GM18526 (cell line): Measurements from ENCODE around the gene VANGL1.

Experiments
- POLR2A ChIP-seq: IDR thresholded peaks from 3 replicates; pipeline ENCODE4 v1.6.1; 2011; ENCODE audit not compliant: insufficient read length; ENCODE audit errors: extremely low read depth

Gene VANGL1

GRCh38 chr1:115727706-115728249, 86.0 kb downstream of the VANGL1 start:
- TF ChIP-seq POLR2A = no peak

DNA sequence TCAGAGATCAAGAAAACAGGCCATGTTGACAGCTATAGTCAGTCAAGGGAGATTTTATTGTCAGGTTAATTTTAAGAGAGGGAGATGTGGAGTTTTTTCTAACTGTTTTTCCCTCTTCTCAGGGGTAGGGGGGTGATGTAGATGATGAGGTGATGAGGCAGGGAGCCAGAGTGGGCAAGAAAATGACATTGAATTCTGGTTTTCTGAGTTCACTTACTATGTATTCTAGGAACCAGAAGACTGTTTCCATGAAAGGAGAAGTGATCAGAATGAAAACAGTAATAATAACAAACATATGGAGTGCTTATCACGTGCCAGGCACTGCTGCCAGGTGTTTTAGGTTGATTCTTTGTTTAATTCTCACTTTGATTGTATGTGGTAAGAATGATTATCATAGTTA, 86.6 kb downstream of the VANGL1 start:
- TF ChIP-seq POLR2A = no peak

DNA sequence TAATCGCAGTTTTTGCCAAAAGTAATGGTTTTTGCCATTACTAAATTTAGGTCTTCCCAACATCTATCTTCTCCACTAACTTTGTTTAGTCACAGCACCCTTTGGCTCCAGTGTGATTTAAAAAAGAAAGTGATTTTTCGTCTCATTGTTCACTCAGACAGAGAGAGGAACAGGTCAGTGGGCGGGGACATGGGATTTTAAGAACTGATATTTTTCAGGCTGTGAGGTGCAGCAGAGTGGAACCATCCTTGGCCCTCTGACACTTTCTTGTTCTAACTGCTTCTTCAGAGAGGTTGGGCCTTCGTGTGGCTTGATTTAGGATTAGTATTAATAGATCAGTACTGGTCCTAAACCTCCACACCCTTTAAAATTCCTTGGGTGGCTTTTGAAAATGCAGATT, 88.0 kb downstream of the VANGL1 start:
- no peak for TF ChIP-seq POLR2A

DNA sequence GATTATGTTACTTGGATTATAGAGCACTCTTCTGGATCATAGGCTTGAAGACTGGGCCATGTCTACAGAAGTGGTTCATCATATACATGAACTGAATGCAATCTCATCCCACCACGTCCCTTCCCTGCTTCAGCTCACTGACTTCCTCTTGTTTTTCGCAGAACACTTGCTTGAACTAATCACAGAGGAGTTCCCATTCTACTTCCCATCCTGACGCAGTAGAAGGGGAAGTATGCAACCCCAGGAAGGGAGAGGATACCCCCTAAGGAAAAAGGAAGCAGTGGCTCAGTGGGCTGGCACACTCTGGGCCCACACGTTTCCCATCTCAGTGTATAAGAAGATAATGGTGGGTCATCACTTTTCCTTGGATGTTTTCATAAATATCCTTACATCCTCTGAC, 90.5 kb downstream of the VANGL1 start:
- no peak for TF ChIP-seq POLR2A

GRCh38 chr1:115740811-115741210, 99.0 kb downstream of the VANGL1 start:
- no peak for TF ChIP-seq POLR2A

GRCh38 chr1:115744646-115745275, 103.0 kb downstream of the VANGL1 start:
- TF ChIP-seq POLR2A = no peak

GRCh38 chr1:115746021-115746690, 104.4 kb downstream of the VANGL1 start:
- TF ChIP-seq POLR2A = no peak
